ENCODE measurements around the gene EBF3.

- no peak for TF ChIP-seq CTCF (IDR thresholded peaks at IDR 0.05; ENCODE audit: low read depth, low read length)
- TF ChIP-seq EZH2phosphoT487 (IDR thresholded peaks at IDR 0.05; ENCODE audit: low read depth) = no peak
These were observed 113.3 kb downstream of the EBF3 start for GRCh38 chr10:129850790-129851189.
